MCF 10A (cell line): ENCODE results near the gene TOMM20L. TPM values are rescaled to one million over a fixed set of nuclear protein-coding genes. Genes with fewer than 3 reads are reported as not detected.

Experiments used
- Bru-seq: library from RNA; stranded (reverse); fragments of 400-500 nt; gene quantifications from one replicate; lab custom pipeline; 2021; lab: Mats Ljungman, UMichigan
- BruChase-seq, 2 experiments: library from RNA; stranded (reverse); fragments of 400-500 nt; gene quantifications; one replicate each; lab custom pipeline; 2021; lab: Mats Ljungman, UMichigan
- BruUV-seq: library from RNA; stranded (reverse); fragments of 400-500 nt; replicated peaks from 2 replicates; lab custom pipeline; 2021; lab: Mats Ljungman, UMichigan
- CTCF ChIA-PET: fragments of 300-600 bp; sonication (Branson Sonifier 250); formaldehyde crosslinking; extraction: SDS; loops from one replicate; lab custom pipeline; 2021; ENCODE audit warnings: antibody characterized with exemption, inconsistent platforms; lab: Yijun Ruan, JAX
- POLR2A ChIA-PET: fragments of 300-600, 350-650 bp; sonication (Branson Sonifier 250); formaldehyde crosslinking; extraction: SDS; loops from one replicate; lab custom pipeline; 2020; ENCODE audit warnings: antibody characterized with exemption, inconsistent platforms; lab: Yijun Ruan, JAX
- DNase-seq: peaks from one replicate; pipeline ENCODE4 v3.0.0-alpha.2; 2018; ENCODE audit not compliant: unreplicated experiment
- H3K27ac Mint-ChIP-seq: one replicate; pipeline ENCODE4 v1.8.0; 2022; ENCODE audit warnings: mild to moderate bottlenecking, low read depth, mixed read lengths; ENCODE audit not compliant: unreplicated experiment
- H3K27me3 Mint-ChIP-seq: one replicate; pipeline ENCODE4 v1.8.0; 2022; ENCODE audit warnings: mixed read lengths; ENCODE audit not compliant: insufficient read depth, unreplicated experiment
- H3K36me3 Mint-ChIP-seq: one replicate; pipeline ENCODE4 v1.8.0; 2022; ENCODE audit warnings: mild to moderate bottlenecking, moderate library complexity, mixed read lengths; ENCODE audit not compliant: insufficient read depth, unreplicated experiment
- H3K4me1 Mint-ChIP-seq: one replicate; pipeline ENCODE4 v1.8.0; 2022; ENCODE audit warnings: mixed read lengths; ENCODE audit not compliant: insufficient read depth, unreplicated experiment
- H3K4me3 Mint-ChIP-seq: one replicate; pipeline ENCODE4 v1.8.0; 2022; ENCODE audit warnings: mild to moderate bottlenecking, moderate library complexity, mixed read lengths; ENCODE audit not compliant: unreplicated experiment
- H3K9me3 Mint-ChIP-seq: one replicate; pipeline ENCODE4 v1.8.0; 2022; ENCODE audit warnings: mixed read lengths; ENCODE audit not compliant: unreplicated experiment
- intact Hi-C: fragments of 100-400 bp; cut with micrococcal nuclease; formaldehyde crosslinking; loops from 2 replicates; pipeline ENCODE4 v1.14.1; 2022
- long read RNA-seq: library from polyadenylated mRNA; stranded (forward); transcript quantifications from one replicate; pipeline ENCODE4 v2.0.0, GENCODE V29; 2022
- total RNA-seq: library from RNA; stranded (reverse); gene quantifications from 2 replicates; pipeline ENCODE4 v1.2.3, GENCODE V29; 2022
- TF ChIP-seq, protein P1 (sequence below): fragments of 200-600 bp; IDR thresholded peaks from one replicate; pipeline ENCODE4 v1.8.0; 2022; ENCODE audit warnings: antibody characterized with exemption, mild to moderate bottlenecking; ENCODE audit not compliant: unreplicated experiment

TOMM20L gene
- not detected in 2 replicates for total RNA-seq
- percentile 39 among the genes with signal in this experiment for Bru-seq, nascent RNA
- percentile 53 among the genes with signal in this experiment for BruChase-seq, experiment 1, labeled RNA remaining after a 6-hour chase
- BruChase-seq, experiment 2, labeled RNA remaining after a 2-hour chase = percentile 46 among the genes with signal in this experiment
- long read RNA-seq, partial matches to known transcripts = 0 of 1 reads
- long read RNA-seq, other reads (novel, unspliced or antisense) = 1 of 1 reads

DNA sequence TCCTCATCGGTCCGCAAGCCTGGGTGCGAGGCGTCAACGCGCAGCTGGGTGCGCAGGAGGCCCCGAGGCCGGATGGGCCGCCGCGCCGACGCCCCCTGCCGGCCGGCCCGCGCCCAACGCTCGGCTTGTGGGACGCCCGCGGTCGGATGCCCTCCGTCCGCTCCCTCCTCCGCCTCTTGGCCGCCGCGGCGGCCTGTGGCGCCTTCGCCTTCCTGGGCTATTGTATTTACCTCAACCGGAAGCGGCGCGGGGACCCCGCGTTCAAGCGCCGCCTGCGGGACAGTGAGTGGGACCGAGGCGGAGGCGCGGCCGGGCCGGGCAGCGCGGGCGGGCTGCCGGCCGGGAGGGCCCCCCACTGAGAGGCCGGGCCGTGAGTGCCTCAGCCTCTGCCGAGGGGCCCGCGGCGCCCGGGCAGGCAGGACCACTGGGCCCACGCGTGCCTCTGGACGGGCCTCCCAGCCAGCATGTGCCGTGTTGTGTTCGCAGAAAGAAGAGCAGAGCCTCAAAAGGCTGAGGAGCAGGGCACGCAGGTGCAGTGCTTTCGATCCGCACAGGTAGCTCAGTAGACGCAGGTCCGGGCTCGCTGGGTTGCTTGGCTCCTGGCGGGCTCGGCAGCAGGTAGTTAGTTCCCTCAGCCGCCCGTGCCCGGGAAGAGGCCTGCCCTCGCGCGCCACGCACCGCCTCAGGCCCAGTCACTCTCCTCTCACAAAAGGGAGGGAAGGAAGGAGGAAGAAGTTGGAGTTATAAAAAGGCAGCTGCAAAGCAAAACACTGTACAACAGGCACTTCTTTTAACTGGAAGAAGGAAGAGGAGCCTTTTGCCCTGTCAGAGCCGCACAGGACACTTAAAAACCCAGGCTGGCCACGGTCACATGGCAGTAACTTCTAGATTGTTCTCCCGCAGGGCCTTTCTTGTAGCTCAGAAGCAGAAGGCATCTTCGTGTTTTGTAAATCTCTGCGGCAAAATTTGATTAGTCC is at the start of gene TOMM20L:
Gene TOMM20L, plus strand, starts transcription at position 119 of the 977 bp plus-strand sequence. Its CDS starts 28 bp downstream, at position 147.
- ChIA-PET CTCF (interaction anchor here (0.5 to 2.5 kb wide), 11 partner anchors 10 to 1986 kb away, joined by 3 to 10 read pairs (median 3); no protein-coding TSS in a partner anchor), POLR2A (interaction anchor here (0.6 to 1.9 kb wide), 5 partner anchors 14 to 282 kb away, joined by 3 to 10 read pairs (median 4); partner anchors contain the start of genes KIAA0586 and TIMM9)
- H3K27me3 Mint-ChIP-seq = no peaks in the 10 kb centered on the region
- H3K27ac Mint-ChIP-seq = no peak within 1 kb of the TSS
- TF ChIP-seq, protein P1, sequence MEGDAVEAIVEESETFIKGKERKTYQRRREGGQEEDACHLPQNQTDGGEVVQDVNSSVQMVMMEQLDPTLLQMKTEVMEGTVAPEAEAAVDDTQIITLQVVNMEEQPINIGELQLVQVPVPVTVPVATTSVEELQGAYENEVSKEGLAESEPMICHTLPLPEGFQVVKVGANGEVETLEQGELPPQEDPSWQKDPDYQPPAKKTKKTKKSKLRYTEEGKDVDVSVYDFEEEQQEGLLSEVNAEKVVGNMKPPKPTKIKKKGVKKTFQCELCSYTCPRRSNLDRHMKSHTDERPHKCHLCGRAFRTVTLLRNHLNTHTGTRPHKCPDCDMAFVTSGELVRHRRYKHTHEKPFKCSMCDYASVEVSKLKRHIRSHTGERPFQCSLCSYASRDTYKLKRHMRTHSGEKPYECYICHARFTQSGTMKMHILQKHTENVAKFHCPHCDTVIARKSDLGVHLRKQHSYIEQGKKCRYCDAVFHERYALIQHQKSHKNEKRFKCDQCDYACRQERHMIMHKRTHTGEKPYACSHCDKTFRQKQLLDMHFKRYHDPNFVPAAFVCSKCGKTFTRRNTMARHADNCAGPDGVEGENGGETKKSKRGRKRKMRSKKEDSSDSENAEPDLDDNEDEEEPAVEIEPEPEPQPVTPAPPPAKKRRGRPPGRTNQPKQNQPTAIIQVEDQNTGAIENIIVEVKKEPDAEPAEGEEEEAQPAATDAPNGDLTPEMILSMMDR = peak; percentile 68
- no peaks in the 10 kb centered on the region for H3K4me1 Mint-ChIP-seq
- intact Hi-C loops = no loop called here
- DNase-seq = peak; percentile 45
- peak within 1 kb of the TSS; percentile 64 for H3K4me3 Mint-ChIP-seq
- no TSS peak for BruUV-seq
- peaks cover 4% of the 10 kb centered on the region for H3K36me3 Mint-ChIP-seq
- H3K9me3 Mint-ChIP-seq = no peaks in the 10 kb centered on the region

DNA sequence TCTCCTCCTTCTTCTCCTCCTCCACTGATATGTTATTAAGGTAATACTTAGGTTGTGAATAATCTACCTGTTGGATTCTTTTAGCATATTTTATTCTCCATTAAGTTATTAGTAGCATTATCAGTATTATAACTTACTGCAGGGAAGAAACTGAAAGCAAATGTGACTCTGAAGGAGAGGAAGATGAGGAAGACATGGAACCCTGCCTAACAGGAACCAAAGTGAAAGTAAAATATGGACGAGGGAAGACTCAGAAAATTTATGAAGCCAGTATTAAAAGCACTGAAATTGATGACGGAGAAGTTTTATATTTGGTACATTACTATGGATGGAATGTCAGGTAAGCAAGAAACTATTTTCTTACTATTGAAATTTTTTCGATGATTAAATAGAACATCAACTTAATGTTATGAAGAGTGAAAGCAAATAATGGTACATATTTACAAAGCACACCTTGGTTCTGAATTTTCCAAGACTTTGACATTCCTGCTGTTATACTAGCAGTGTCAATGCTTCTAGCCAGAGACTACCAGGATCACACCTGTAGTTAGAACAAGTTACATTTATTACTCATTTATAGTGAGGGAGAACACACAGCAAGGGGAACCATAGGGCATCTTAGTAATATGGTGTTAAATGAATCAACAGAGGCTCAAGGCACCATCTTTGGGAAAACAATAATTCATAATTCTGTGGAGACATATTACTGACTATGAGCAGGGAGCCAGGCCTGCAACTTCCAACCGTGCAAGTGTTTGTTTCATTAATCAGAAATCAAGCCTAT is 42.0 kb upstream of the TOMM20L start:
- BruUV-seq = no TSS peak
- DNase-seq = peak; percentile 4
- Mint-ChIP-seq H3K4me1 (peaks cover 9% of the 10 kb centered on the region), H3K9me3 (no peaks in the 10 kb centered on the region), H3K4me3 (peak overlapping the region; percentile 66), H3K27ac (peak overlapping the region; percentile 77), H3K27me3 (no peaks in the 10 kb centered on the region), H3K36me3 (peaks cover 58% of the 10 kb centered on the region)
- ChIA-PET CTCF (no interaction called here), POLR2A (interaction anchor here (3.1 kb wide), 1 partner anchor 55 kb away, joined by 17 read pairs; the partner anchor contains the start of gene ARID4A)
- intact Hi-C loops = no loop called here
- TF ChIP-seq, protein P1 = no peak

DNA sequence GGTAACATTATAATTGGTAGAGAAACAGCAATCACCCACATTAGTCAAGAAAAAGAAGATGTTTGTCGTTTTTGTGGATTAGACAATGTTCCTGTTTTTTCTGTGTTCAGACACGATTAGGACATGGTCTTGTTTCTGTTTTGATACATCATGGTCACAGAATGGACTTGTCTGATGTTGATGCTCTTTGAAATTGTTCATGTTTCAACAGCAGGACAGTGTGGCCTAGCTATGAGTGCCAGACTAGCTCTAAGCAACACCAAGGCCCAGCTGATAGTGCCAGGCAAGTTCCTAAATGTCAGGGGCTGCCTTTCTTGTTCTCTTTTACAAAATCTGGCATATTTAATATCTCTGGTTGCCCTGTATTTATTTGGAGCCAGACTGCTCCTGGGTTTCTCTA is 40.9 kb upstream of the TOMM20L start:
- no peak for DNase-seq
- no TSS peak for BruUV-seq
- POLR2A ChIA-PET = no interaction called here
- Mint-ChIP-seq H3K27ac (peak overlapping the region; percentile 19), H3K9me3 (no peaks in the 10 kb centered on the region), H3K4me3 (no peak overlapping the region), H3K4me1 (peaks cover 9% of the 10 kb centered on the region), H3K27me3 (no peaks in the 10 kb centered on the region), H3K36me3 (peaks cover 56% of the 10 kb centered on the region)
- TF ChIP-seq, protein P1 = no peak
- intact Hi-C loops = no loop called here
- CTCF ChIA-PET = no interaction called here
